ENCODE measurements around the gene SGK1.

DNA sequence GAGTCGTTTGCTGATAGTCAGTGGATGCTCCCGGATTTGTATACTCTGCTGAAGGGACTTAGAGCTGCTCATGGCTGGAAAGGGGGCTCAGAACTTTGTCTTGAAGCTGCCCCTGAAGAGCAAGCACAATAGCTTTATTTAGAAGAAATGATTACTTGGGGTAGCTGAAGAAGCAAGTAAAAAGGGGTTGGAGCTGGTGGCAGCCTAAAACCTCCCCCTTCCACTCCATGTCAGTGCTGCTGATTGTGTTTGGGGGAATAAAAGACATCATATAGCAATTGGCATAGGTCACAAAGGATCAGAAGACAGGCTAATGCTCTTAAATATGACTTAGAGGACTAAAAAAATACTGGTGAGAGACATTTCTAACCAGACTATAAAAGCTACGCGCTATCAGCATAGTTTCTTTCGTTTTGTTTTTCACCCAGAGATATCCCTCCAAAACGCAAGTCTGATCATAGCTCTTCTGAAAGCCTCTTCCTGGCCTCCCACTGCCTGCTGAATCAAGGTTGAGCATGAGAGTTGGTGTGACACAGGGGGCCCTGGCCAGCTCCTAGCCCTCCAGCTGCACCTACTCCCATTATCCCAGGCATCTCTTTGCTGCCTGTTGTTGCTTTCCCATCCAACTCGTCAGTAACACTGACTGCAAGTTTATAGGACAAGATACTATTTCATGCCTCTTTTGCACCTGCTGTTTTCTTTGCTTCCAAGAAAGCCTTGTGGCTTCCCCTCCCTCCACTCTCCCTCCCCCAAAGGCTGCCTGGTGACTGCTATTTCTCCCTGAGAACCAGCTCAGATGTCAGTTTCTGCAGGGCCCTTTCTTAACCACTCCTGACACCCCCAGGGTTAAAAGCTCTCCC, 33.9 kb upstream of the SGK1 start:
- TF ChIP-seq POLR2A (IDR thresholded peaks at IDR 0.05; ENCODE audit: low read depth, low read length) (no peak), POLR2AphosphoS5 (IDR thresholded peaks at IDR 0.05; ENCODE audit: low read depth, low read length) (no peak)

Data from GM12892 (cell line).